GM12892 (cell line): ENCODE results near the gene MACROD2.

Source experiments
- POLR2AphosphoS5 ChIP-seq: IDR thresholded peaks from 2 replicates; pipeline ENCODE4 v1.6.1; 2011; ENCODE audit warnings: low read depth, low read length, control low read depth
- TAF1 ChIP-seq: IDR thresholded peaks from 2 replicates; pipeline ENCODE4 v1.6.1; 2011; ENCODE audit warnings: low read depth, mild to moderate bottlenecking, control low read depth, low read length, borderline replicate concordance

GRCh38 chr20:15843777-15844176 lies 1848.5 kb downstream of the MACROD2 start:
- no peak for TF ChIP-seq TAF1
- TF ChIP-seq POLR2AphosphoS5 = no peak
